Suppressor macrophage (primary cell): ENCODE results near the gene DDC.

ENCODE experiments used
- DNase-seq, 4 experiments: peaks; one replicate each; pipeline ENCODE4 v3.0.0-alpha.2; 2020 to 2022
- total RNA-seq, 17 experiments: gene quantifications; one replicate each; lab custom pipeline; 2026; ENCODE audit warnings: mixed read lengths in 6 of 17, inconsistent platforms in 3 of 17; lab: John Stamatoyannopoulos, UW

DDC gene
- total RNA-seq, result 0 to 1.5 (median 0) reads per million in 17 experiments

- no peak for DNase-seq
These were observed at the start of gene DDC for GRCh38 chr7:50564640-50565558. DDC (minus strand) TSS chr7:50565405; CDS start chr7:50544085, 21,320 bp downstream.

GRCh38 chr7:50613473-50613872, 48.3 kb upstream of the DDC start:
- no peak for DNase-seq

- DNase-seq, result no peak
These were observed 47.5 kb upstream of the DDC start for GRCh38 chr7:50612704-50613103.

GRCh38 chr7:50610521-50611277, 45.5 kb upstream of the DDC start:
- peak; percentile 5 to 43 (median 38) for DNase-seq

- no peak for DNase-seq
These were observed 43.1 kb upstream of the DDC start for GRCh38 chr7:50608196-50608906.

- peak in 1 of 4 experiments; percentile 2 for DNase-seq
These were observed 42.4 kb upstream of the DDC start for GRCh38 chr7:50607524-50608125.

- DNase-seq, result no peak
These were observed 39.9 kb upstream of the DDC start for GRCh38 chr7:50605059-50605458.

GRCh38 chr7:50603287-50603686, 38.1 kb upstream of the DDC start:
- DNase-seq, result no peak

GRCh38 chr7:50599385-50599784, 34.2 kb upstream of the DDC start:
- no peak for DNase-seq

- DNase-seq, result peak in 3 of 4 experiments; percentile 10 to 23 (median 19)
These were observed 33.5 kb upstream of the DDC start for GRCh38 chr7:50598460-50599343.

GRCh38 chr7:50596484-50596883, 31.3 kb upstream of the DDC start:
- DNase-seq, result no peak

GRCh38 chr7:50595491-50596102, 30.4 kb upstream of the DDC start:
- peak in 1 of 4 experiments; percentile 21 for DNase-seq

- DNase-seq, result no peak
These were observed 29.7 kb upstream of the DDC start for GRCh38 chr7:50594734-50595485.

- no peak for DNase-seq
These were observed 28.9 kb upstream of the DDC start for GRCh38 chr7:50594136-50594535.

- no peak for DNase-seq
These were observed 27.7 kb upstream of the DDC start for GRCh38 chr7:50592940-50593339.

- no peak for DNase-seq
These were observed 26.6 kb upstream of the DDC start for GRCh38 chr7:50591480-50592438.

- DNase-seq, result no peak
These were observed 25.9 kb upstream of the DDC start for GRCh38 chr7:50591098-50591479.

- no peak for DNase-seq
These were observed 25.3 kb upstream of the DDC start for GRCh38 chr7:50590535-50590934.

- no peak for DNase-seq
These were observed 24.2 kb upstream of the DDC start for GRCh38 chr7:50589364-50589763.
